Activated T-cell treated with anti-CD3 and anti-CD28 coated beads, Interleukin-2, amount 50 U/mL, for 1 hour (primary cell): ENCODE results near the gene ZNG1A.
A peak's percentile ranks its signal among the peaks of the same experiment; 100 is the strongest.
"Not testable (repeated sequence)": the region's sequence is repeated elsewhere in the genome, so short reads cannot be mapped to it uniquely, and the experiment has no call there.

ENCODE experiments used
- DNase-seq: peaks from one replicate; pipeline ENCODE4 v3.0.0-alpha.2; 2020

Gene ZNG1A

GRCh38 chr9:169757-170156 lies 9.1 kb downstream of the ZNG1A start:
- not testable (repeated sequence) for DNase-seq

GRCh38 chr9:159871-160270 lies 19.0 kb downstream of the ZNG1A start:
- not testable (repeated sequence) for DNase-seq

- not testable (repeated sequence) for DNase-seq
Measured at GRCh38 chr9:151173-151572, 27.7 kb downstream of the ZNG1A start.

GRCh38 chr9:139880-140279 lies 39.0 kb downstream of the ZNG1A start:
- DNase-seq, result not testable (repeated sequence)

- DNase-seq, result not testable (repeated sequence)
Measured at GRCh38 chr9:117995-118467, 60.8 kb downstream of the ZNG1A start, which contains the start of gene FOXD4. Gene FOXD4, minus strand, starts transcription at chr9:118417. Its CDS starts 298 bp downstream, at chr9:118119.

- peak; percentile 30 for DNase-seq
Measured at GRCh38 chr9:117144-117994, 61.5 kb downstream of the ZNG1A start.

GRCh38 chr9:116239-117077 lies 62.4 kb downstream of the ZNG1A start:
- DNase-seq, result peak; percentile 22

- DNase-seq, result peak; percentile 21
Measured at GRCh38 chr9:115118-115451, 63.8 kb downstream of the ZNG1A start.

GRCh38 chr9:114267-115117 lies 64.4 kb downstream of the ZNG1A start:
- DNase-seq, result peak; percentile 25

- peak; percentile 51 for DNase-seq
Measured at GRCh38 chr9:113468-114266, 65.2 kb downstream of the ZNG1A start.

- peak; percentile 28 for DNase-seq
Measured at GRCh38 chr9:112589-113467, 66.0 kb downstream of the ZNG1A start.

GRCh38 chr9:110672-111071 lies 68.2 kb downstream of the ZNG1A start:
- not testable (repeated sequence) for DNase-seq

GRCh38 chr9:109540-109939 lies 69.3 kb downstream of the ZNG1A start:
- DNase-seq, result not testable (repeated sequence)

- not testable (repeated sequence) for DNase-seq
Measured at GRCh38 chr9:108742-109495, 69.9 kb downstream of the ZNG1A start.

GRCh38 chr9:105991-106390 lies 72.9 kb downstream of the ZNG1A start:
- not testable (repeated sequence) for DNase-seq

GRCh38 chr9:100430-100829 lies 78.4 kb downstream of the ZNG1A start:
- not testable (repeated sequence) for DNase-seq

- not testable (repeated sequence) for DNase-seq
Measured at GRCh38 chr9:99867-100266, 79.0 kb downstream of the ZNG1A start.

GRCh38 chr9:98775-99174 lies 80.1 kb downstream of the ZNG1A start:
- DNase-seq, result not testable (repeated sequence)

- DNase-seq, result not testable (repeated sequence)
Measured at GRCh38 chr9:94992-95391, 83.9 kb downstream of the ZNG1A start.

- not testable (repeated sequence) for DNase-seq
Measured at GRCh38 chr9:94323-94722, 84.5 kb downstream of the ZNG1A start.
